SKM-1 treated with dmso at 0.1 percent for 144 hours (cell line): ENCODE measurements around the gene TAF4.

Experiments
- DNase-seq: peaks from one replicate; lab custom pipeline; 2025; ENCODE audit not compliant: unreplicated experiment; lab: John Stamatoyannopoulos, UW

Gene TAF4

DNA sequence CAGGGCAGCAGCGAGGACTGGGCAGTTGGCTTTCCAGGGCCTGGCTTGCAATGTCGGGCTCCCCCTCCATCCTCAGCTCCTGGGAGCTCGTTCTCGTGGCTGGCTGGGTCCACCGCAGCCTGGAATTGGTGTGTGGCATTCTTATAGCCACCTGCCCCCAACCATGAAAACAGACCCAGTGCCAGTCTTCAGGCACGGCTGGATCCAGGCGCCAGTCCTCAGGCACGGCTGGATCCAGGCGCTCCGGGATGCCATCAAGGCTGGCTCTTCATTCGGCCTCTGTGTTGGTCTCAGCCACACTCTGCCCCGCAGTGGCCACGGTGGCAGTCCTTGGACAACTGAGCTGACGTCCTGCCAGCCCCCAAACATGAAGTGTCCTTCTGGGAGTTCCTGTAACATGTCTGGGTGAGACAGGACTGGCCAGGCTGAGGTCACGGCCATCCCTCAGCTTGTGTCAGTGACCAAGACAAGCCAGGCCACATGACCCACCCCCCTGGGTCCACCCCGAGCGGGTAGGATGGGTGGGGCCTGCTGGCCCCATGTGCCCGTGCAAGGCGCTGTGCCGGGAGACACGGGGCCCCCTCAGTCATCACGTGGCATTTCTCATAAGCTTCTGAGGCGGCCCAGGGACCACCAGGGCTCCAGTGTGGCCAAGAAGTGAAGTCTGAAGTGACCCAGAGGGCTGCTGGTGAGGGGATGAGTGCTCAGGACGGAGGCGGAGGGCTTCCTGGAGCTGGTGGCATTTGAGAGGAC lies 99.0 kb downstream of the TAF4 start:
- DNase-seq, result no peak

DNA sequence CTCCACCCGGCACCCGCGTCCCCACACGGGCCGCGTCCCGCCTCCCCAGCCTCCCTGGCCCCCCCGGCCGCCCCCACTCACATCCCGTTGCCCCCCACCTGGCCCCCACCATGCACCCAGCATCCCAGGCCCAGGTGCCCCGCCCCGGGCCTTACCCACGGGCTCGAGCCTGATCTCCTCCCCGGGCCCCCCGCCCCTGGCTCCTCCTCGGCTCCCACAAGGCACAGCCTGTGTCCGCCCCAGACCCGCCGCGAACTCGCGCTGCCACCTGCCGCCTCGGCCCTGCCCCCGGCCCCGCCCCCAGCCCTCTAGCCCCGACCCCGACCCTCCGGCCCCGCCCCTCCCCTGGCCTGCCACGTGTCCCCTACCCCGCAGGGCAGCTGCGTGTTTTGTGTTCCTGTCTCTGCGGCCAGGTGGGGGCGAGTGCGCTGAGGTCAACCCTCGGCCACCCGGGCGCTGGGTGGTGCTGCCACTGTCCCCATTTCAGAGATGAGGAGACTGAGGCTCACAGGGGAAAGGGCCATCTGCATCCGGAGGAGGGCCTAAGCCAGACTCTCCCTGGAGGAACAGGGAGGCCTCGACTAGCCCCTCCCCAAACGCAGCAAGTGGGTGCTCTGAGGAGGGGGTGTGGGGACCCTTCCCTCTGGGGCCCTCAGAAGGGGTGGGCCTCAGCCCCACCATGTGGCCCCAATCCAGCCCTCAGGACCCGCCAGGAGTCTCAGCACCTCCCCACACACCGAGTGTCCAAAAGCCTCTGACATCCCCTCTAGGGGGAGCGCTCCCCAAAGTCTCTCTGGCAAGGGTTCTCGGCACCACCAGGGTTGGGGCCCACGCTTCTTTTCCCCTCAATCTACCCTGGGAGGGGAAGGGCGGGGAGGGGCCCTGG lies 99.8 kb downstream of the TAF4 start:
- no peak for DNase-seq

DNA sequence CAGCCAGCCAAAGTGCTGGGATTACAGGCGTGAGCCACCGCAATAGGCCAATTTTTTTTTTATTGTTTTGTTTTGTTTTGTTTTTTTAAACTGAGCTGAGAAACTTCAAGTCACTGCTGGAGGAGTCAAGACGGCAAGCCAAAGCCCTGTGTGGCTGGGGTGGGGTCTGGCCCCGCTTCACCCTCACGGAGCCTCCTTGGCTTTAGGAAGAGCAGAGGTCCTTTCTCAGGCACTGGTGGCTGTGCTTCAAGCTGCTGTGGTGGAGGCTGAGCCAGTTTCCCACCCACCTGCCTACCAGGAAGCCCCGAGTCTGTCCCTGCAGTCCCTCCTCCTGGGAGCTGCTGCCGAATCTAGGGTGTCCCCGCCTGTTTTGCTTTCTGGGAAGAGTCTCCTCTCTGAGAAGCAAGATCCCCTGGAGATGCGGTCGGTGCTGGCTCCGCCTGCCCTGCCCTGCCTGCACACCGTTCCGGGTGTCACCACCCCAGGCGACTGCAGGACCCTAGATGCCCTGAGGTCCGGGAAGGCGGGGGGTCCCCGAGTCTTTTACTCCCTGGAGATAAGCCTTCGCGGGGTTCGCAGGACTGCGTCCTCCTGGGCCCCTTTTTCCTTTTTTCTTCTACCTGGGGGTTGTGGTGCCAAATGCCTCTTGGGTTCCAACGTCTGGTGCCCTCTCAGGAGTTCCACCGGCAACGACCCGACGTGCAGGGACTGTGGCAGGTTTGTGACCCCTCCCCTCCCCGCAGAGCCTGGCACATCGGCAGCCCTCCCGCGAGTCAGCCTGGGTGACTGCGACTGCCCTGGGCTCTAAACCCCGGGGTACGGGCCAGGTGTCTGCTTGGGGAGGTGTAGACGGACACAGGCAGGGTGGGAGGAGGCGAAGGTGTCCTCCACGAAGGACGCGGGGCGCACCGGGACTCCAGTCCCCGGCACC lies 100.7 kb downstream of the TAF4 start:
- no peak for DNase-seq

DNA sequence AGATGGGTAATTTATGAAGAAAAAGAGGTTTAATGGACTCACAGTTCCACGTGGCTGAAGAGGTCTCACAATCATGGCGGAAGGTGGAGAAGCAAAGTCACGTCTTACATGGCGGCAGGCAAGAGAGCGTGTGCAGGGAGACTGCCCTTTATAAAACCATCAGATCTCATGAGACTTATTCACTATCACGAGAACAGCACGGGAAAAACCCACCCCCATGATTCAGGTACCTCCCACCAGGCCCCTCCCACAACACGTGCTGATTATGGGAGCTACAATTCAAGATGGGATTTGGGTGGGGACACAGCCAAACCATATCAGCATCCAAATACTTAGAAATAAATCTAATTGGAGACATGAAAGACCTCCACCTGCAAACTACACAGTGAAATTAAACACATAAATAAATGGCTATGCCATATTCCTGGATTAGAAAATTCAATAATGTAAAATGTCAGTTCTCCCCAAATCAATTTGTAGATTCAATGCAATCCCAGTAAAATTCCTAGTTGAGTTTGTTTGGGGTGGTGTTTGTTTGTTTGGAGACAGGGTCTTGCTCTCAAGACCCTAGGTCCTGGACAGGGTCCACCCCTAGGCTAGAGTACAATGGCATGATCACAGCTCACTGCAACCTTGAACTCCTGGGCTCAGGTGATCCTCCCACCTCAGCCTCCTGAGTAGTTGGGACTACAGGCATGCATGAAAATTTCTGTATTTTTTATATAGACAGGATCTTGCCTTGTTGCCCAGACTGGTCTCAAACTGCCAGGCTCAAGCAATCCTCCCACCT lies 101.6 kb downstream of the TAF4 start:
- DNase-seq, result no peak

DNA sequence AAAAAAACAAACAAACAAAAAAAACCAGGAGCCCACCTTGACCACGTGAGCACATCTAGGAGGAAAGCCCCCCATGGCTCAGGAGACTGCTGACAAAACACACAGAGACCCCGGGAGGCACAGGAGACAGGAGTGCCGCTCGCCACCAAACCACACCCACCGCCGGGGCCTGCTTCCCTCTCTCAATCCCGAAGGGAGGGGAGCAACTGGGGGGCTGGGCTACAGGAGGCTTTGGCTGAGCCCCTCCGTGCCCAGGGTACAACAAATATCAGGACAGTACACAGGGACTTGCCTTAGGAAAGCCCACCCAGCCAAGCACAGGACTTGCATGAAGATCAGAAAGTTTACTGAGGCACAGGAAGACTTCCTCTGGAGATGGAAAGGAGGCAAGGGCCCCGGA lies 102.5 kb downstream of the TAF4 start:
- DNase-seq, result no peak

DNA sequence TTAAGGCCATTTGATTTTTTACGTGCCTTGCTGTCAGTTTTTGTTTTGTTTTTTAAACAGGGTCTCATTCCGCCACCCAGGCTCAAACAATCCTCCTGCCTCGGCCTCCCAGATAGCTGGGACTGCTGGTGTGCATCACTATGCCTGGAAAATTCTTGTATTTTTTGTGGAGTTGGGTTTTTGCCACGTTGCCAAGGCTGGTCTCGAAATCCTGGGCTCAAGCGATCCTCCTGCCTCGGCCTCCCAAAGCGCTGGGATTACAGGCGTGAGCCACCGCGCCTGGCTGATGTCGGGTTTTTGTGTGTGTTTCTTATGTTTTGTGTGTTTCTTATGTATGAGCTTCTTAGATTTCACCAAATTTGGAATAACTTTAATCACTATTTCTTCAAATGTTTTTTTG lies 104.8 kb downstream of the TAF4 start:
- DNase-seq, result no peak

DNA sequence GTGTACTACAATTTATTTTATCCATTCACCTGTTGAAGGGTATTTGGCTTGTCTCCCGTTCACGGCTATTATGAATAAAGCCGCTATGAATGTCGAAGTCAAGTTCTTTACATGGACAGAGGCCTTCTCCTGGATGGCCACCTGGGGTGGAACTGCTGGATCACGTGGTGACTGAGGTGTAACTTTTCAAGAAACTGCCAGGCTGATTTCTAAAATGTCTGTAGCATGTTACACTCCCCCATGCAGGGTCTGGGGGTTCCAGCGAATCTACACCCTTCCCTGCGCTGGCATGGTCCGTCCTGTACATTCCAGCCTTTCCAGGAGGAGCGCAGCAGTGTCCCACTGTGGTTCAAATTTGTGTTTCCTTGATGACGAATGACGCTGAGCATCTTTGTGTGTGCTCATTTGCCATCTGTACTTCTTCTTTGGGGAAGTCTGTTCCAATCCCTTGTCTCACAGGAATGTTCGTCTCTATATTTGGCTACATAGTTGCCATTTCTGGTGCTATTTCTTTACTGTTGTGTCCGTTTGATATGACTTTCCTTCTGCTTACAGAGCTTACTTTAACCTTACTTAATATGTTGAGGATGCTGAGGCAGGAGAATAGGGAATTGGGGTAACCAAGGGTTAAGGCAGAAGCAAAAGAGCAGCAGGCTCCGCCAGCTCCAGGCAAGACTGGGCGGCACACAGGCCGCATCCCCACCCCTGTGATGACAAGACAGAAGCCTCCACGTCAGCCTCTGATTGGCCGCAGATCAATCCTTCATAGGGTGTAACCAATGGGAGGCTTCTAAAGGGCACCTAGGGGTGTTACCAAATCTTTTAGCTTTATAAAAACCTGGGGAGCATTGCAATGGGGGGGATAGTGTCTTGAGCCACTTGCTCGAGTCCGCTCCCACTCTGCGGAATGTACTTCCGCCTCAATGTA lies 106.6 kb downstream of the TAF4 start:
- DNase-seq, result no peak

DNA sequence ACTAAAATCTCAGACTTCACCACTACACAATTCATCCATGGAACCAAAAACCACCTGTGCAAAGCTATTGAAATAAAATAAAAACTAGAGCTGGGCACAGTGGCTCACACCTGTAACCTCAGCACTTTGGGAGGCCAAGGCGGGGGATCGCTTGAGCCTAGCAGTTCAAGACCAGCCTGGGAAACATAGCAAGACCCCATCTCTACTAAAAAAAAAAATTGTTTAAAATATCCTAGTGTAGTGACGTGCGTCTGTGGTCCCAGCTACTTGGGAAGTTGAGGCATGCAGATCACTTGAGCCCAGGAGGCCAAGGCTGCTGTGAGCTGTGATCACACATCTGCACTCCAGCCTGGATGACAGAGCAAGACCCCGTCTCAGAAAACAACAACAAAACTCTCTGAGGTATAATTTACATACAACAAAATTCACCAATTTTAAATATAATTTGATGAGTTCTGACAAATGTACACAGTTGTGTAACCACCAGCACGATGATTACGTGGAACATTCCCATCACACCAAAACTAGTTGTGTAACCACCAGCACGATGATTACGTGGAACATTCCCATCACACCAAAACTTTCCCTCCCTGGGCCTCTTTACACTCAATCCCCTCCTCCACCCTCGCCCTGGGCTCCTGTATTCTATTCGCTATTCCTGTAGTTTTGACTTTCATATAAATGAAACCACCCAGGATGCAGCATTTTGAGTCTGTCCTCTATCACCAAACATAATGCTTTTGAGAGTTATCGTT lies 107.5 kb downstream of the TAF4 start:
- DNase-seq, result no peak

DNA sequence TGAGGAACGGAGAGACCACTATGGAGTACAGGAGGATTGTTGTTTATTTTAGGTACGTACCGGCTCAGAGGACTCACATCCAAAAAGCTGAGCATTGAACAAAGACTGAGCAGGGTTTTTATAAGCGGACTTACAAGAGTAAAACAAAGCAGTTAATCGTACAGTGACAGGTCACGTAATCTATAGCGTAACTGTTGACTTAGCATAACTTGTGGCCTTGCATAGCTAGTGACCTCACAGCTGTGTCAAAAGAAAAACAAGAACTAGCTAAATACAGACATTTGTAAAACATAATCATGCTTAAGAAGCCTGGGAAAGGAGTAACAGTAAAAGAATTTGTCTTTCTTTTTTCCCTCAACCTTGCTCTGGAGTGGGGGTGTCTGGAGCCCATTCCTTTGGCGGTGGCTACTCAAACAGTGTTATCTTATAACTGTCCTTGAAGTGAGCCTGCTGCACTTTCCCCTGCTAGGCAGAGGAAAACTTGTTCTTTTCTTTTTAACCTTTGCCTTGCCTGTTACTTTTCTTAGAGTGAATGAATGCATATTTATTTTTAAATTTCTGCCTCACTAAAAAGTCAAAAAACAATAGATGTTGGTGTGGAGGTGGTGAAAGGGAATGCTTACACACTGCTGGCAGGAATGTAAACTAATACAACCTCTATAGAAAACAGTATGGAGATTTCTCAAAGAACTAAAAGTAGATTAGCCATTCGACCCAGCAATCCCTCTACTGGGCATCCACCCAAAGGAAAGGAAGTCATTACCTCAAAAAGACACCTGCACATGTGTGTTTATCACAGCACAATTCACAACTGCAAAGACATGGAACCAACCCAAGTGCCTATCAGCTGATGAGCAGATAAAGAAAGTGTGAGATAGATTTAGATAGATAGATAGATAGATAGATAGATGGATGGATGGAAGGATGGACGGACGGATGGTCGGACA lies 109.0 kb downstream of the TAF4 start:
- DNase-seq, result no peak

DNA sequence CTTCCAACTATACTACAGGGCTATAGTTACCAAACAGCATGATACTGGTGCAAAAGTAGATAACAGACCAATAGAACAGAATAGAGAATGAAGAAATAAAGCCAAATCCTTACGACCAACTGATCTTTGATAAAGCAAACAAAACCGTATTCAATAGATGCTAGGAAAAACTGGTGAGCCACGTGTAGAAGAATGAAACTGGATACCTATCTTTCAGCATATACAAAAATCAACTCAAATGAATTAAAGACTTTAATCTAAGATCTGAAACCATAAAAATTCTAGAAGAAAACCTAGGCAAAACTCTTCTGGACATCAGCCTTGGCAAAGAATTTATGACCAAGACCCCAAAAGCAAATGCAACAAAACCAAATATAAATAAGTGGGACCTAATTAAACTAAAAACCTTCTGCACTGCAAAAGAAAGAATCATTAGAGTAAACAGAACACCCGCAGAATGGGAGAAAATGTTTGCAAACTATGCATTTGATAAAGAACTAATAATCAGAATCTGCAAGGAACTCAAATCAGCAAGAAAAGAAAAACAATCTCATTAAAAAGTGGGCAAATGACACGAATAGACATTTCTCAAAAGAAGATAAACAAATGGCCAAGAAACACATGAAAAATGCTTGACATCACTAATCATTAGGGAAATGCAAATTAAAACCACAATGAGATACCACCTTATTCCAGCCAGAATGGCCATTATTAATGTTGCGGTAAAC lies 109.8 kb downstream of the TAF4 start:
- no peak for DNase-seq

DNA sequence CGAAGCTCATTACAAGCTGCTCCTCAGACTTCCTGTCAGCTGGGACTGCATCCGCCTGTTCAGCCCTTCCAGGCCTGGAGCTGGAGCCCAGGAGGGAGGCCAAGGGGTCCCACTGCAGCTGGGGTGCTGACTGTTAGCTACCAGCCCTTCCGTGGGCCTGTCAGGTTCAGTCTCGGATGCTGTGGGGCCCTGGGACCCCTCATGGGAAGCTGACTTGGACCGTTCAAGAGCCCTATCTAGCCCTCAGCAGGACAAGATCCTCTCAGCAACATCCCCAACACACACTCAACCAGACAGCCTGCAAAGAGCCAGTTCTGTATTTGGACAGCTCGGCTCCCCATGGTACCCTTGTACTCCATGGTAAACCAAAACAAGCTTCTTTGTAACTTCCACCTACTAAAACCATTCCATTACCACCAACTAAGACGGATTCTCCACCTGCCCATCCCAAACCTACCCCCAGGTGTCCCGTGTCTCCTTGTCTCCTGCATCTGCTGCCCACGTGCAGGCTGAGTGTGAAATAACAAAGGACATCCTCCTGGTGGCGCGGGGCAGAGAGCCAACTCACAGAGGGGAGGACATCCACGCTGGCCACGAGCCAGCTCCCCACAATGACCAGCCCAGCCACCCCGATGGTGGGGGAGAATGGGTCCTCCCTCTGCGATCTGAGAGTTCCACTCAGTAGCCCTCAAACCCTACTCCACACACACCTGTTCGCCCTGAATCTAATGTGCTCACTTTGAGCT lies 111.2 kb downstream of the TAF4 start:
- no peak for DNase-seq

DNA sequence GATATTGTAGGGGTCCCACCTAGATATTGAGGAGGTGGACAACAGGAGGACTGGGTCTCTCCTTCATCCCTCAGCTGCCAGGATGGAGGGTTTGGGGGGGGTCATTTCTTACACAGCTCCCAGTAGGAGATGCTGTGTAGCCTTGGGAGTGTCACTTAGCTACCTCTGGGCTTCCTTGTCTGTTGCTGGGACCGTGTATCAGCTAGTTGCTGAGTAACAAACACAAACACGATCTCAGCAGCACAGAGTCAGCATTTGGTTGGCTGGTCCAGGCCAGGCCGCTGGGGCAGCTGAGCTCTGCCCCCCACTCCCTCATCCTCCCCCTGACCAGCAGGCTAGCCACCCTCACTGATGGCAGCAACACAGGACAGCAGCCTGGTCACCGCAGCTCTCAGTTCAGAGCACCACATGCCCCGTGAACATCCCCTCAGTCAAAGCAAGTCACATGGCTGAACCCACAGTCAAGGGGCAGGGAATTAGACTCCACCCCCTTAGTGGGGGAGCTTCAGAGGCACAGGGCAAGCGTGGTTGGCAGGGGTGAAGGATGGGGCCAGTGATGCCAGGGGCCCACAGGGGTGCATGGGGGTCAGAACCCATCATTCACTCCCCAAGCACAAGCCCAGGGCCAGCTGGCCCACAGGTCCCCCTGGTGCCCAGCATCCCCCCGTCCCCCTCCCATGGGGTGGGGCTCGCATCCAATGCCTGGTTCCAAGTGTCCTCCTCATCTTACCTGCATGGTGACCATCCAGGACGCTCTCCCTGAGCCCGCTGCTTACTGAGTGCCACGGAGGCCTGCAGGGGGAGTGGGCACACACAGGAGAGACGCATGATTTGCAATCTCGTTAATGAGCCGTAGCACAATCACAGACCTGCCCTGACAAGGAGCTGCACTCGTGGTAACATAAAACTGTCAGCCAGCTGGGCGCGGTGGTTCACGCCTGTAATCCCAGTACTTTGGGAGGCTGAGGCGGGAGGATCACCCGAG lies 112.4 kb downstream of the TAF4 start:
- no peak for DNase-seq

DNA sequence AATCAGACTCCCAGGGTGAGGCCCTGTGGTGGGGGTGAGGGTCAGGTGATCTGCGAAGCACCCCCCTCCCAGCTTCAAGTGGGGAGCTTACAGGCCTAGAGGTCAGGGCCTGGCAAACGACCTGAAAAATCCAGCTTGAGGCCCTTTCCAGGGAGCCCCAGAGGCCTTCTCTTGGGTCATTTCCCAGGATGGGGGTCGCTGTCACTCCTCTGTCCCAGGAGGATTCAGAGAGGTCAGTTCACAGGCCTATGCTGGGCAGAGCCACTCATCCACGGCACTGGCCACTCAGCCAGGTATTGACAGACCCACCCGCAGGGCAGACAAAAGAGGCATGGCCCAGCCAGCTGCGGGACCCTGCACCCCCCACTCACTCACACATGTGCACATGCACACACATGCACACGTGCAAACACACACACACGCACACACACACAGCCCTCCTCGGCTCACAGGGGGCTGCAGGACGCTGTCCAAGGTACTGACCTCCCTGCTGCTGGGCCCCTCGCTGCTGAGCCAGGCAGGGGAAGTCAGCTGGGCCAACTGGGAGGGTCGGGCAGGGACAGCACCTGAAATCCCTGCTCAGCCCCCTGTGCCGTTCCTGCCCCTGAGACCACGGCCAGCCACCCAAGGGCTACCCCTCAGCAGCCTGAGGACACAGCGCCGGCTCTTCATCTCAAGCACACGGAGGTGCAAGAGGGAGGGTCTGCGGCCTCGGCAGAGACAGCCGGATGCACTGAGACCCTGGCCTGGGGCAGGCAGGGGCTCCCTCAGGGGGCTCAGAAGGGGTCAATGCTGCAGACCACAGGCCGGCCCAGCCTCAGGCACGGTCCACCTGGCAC lies 113.8 kb downstream of the TAF4 start:
- DNase-seq, result no peak

DNA sequence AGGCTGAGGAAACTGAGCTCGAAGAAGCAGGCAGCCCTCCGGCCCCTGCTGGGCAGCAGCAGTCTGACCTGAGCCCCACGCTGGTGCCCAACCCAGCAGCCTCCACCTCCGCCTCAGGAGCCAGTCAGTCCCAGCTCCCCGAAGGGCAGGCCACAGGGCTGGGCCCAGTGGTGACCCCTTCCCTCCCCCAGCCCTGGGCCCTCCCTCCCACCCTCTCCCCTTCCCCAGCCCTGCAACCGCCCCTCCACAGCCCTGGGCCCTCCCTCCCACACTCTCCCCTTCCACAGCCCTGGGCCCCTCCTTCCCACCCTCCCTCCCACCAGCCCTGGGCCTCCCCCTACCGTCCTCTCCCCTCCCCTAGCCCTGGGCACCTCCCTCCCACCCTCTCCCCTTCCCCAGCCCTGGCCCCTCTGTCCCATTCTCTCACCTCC lies 115.0 kb downstream of the TAF4 start:
- DNase-seq, result no peak
